22Rv1 (cell line): ENCODE results near the gene CFAP45.

Experiments used
- ZFX ChIP-seq: fragments of 450-650 bp; IDR thresholded peaks from 2 replicates; pipeline ENCODE4 v1.6.1; 2017; ENCODE audit warnings: antibody characterized with exemption, borderline replicate concordance
- TF ChIP-seq, protein P1 (sequence below): fragments of 450-650 bp; IDR thresholded peaks from 2 replicates; pipeline ENCODE4 v1.5.1; 2017; ENCODE audit warnings: mild to moderate bottlenecking

DNA sequence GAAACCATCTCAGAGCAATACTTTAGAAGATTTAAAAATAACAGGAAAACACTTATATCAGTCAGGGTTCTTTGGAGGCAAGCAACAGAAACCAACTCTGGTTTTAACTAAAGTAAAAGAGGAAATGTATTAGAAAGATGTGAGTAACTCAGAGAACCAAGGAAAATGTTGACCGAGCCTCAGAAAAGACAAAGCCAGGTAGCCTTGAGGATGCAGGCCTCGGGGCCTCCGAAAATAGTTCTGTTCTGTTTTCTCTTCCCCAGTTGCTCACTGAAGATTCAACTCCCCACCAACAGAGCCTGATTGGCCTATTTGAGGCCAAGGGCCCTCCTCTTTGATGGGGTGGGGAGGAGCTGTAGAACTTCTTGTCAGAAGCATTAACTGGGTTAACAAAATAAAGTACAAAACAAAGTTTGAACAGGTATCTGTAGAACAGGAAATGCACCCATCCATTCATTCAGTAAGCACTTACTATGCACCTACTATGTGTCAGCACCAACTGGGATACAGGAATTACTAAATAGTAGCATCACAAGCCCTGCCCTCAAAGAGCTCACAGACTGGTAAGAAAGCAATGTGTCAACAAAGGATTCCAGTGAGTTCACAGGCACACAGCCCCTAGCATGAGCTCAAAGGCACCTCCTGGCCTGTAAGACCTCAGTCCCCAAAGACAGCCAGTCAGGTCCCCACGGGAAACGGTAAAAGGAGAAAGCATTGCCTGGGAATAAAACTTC is 60.7 kb downstream of the CFAP45 start:
- TF ChIP-seq, protein P1, sequence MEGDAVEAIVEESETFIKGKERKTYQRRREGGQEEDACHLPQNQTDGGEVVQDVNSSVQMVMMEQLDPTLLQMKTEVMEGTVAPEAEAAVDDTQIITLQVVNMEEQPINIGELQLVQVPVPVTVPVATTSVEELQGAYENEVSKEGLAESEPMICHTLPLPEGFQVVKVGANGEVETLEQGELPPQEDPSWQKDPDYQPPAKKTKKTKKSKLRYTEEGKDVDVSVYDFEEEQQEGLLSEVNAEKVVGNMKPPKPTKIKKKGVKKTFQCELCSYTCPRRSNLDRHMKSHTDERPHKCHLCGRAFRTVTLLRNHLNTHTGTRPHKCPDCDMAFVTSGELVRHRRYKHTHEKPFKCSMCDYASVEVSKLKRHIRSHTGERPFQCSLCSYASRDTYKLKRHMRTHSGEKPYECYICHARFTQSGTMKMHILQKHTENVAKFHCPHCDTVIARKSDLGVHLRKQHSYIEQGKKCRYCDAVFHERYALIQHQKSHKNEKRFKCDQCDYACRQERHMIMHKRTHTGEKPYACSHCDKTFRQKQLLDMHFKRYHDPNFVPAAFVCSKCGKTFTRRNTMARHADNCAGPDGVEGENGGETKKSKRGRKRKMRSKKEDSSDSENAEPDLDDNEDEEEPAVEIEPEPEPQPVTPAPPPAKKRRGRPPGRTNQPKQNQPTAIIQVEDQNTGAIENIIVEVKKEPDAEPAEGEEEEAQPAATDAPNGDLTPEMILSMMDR: no peak
- no peak for TF ChIP-seq ZFX
